NCI-H345 treated with DMSO at 0.1 percent for 48 hours (cell line): ENCODE results near the gene PNRC2.
"Not testable (repeated sequence)": the region's sequence is repeated elsewhere in the genome, so short reads cannot be mapped to it uniquely, and the experiment has no call there.

Source experiments
- DNase-seq: peaks from one replicate; lab custom pipeline; 2025; ENCODE audit not compliant: unreplicated experiment; lab: John Stamatoyannopoulos, UW

PNRC2 gene

DNA sequence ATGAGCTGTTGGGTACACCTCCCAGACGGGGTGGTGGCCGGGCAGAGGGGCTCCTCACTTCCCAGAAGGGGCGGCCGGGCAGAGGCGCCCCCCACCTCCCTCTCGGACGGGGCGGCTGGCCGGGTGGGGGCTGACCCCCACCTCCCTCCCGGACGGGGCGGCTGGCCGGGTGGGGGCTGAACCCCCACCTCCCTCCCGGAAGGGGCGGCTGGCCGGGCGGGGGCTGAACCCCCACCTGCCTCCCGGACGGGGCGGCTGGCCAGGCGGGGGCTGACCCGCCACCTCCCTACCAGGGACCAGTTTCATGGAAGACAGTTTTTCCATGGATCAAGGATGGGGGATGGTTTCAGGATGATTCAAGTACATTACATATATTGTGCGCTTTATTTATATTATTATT lies 27.4 kb downstream of the PNRC2 start:
- not testable (repeated sequence) for DNase-seq

DNA sequence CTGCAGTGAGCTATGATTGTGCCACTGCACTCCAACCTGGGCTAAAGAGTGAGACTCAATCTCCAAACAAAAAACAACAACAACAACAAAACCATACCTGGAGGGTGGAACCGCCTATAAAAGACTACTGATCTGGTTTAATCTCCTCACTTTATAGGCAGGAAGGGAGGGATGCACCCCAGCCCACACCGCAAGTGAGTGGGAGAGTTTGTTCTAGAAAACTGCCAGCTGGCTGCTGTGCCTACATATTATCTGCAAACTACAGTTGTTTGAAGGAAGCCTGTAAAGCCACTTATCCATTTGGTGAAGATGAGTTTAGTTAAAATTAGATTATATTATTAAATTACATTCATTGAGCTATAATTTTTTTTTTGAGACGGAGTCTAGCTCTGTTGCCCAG lies 29.6 kb downstream of the PNRC2 start:
- DNase-seq, result no peak

DNA sequence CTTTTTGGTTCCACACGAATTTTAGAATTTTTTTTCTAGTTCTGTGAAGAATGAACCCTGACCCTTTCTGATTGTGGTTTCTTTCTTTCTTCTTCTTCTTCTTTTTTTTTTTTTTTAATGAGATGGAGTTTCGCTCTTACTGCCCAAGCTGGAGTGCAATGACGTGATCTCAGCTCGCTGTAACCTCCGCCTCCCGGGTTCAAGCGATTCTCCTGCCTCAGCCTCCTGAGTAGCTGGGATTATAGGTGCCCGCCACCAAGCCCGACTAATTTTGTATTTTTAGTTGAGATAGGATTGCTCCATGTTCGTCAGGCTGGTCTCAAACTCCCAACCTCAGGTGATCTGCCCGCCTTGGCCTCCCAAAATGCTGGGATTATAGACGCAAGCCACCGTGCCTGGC lies 32.4 kb downstream of the PNRC2 start:
- not testable (repeated sequence) for DNase-seq

DNA sequence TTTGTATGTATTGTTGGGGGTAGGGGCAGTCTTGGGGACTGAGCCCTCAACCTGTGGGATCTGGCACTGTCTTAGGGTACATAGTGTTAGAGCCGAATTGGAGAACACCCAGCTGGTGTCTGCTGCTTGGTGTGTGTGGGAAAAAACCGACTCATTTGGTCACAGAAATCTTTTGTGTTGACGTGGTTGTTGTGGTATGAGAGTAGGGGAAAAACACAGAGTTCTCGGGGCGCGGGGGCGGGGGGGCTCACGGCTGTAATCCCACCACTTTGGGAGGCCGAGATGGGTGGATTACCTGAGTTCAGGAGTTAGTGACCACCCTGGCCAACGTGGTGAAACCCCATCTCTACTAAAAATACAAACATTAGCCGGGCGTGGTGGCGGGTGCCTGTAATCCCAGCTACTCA lies 35.8 kb downstream of the PNRC2 start:
- DNase-seq, result no peak

DNA sequence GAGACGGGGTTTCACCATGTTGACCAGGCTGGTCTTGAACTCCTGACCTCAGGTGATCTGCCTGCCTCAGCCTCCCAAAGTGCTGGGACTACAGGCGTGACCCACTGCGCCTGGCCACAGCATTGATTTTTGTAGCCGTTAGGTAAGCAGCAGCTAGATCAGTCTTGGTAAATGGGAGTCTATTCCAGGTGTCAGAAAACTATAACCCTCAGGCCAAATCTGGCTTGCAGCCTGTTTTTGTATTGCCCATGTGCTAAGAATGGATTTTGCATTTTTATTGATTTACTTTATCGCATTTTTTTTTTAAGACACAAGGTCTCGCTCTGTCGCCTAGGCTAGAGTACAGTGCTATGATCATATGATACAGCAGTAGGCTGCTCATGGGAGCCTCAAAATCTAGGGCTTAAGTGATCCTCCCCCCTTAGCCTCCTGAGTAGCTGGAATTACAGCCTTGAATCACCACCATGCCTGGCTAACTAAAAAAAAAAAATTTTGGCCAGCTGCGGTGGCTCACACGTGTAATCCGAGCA lies 37.1 kb downstream of the PNRC2 start:
- DNase-seq, result no peak

DNA sequence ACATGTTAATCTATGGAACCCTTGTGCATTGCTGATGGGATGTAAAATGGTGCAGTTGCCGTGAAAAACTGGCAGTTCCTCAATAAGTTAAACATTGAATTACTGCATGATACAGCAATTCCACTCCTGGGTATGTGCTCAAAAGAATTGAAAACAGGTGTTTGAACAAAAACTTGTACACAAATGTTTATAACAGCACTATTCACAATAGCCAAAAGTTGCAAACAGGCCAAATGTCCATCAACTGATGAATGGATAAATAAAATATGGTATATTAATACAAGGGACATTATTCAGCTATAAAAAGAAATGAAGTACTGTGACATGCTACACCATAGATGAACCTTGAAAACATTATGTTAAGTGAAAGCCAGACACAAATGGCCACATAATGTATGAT lies 38.2 kb downstream of the PNRC2 start:
- no peak for DNase-seq

DNA sequence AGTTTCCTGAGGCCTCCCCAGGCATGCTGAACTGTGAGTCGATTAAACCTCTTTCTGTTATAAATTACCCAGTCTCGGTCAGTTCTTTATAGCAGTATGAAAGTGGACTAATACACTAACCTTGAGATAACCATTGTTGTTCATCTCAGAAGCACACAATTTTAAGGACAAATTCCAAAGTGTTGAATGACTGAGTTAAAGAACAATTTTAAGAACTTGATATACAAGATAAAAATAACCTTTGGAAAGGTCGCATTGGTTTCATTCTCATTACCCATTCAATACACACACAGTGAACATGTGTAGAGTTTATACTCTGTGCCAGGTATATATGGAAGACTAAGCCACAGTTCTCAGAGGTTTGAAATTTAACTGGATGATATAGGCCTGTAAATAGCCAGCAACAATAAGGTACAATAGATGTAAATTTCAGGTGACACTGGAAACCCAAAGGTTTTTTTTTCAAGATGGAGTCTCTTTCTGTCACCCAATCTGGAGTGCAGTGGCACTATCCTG lies 39.6 kb downstream of the PNRC2 start:
- no peak for DNase-seq

DNA sequence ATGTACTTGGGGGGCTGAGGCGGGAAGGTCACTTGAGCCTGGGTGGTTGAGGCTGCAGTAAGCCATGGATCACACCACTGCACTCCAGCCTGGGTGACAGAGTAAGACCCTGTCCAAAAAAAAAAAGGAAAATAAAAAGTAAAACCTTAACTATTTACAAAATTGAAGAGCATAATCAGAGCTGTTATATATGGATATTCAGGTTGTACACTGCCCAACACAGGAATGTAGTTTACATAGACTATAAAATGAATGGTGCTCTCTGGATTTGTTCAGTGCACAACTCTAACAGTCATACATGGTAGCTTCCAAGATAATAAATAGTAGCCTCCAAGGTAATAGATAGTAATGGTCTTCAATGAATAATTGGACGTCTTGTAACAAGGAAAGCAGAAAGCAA lies 43.1 kb downstream of the PNRC2 start:
- no peak for DNase-seq

DNA sequence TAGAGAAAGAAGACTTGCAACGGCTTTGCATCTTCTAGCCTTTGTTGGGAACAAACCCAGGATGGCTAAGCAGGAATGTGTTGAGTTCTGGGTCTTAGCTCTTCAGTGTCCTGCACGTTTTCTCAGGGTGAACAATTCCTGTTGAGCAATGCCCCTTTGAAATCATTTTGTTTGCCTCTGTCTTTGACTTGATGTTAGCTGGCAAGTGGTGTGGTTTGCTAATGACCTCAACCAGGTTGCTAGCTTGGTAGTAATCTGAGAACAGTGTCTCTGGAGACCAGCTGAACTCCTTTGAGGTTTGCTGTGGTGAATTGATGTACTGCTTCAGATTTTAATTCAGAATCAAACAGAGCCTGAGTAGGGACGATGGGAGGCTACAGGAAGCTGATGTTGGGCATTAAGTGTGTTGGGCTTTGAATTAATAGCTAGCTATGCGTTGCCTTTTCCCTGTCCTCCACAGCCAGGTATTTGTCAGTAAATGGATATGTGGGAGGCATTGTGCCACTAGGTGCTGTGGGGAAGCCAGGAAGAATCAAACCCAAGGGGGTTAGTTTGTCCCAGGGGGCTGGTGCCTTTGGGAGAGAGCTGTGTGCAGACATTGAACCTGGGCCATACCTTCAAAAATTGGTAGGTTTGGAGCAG lies 43.8 kb downstream of the PNRC2 start:
- no peak for DNase-seq

DNA sequence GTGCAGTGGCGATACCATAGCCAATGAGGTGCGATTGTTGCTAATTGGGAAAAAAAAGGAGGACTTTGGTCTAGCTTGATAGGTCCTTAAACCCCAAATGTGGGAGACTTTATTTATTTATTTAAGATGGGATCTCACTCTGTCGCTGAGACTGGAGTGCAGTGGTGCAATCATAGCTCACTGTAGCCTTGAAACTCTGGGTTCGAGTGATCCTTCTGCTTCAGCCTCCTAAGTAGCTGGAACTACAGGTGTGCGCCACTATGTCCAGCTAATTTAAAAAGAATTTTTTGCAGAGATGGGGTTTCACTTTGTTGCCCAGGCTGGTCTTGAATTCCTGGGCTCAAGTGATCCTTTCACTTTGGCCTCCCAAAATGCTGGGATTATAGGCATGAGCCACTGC lies 44.5 kb downstream of the PNRC2 start:
- no peak for DNase-seq

DNA sequence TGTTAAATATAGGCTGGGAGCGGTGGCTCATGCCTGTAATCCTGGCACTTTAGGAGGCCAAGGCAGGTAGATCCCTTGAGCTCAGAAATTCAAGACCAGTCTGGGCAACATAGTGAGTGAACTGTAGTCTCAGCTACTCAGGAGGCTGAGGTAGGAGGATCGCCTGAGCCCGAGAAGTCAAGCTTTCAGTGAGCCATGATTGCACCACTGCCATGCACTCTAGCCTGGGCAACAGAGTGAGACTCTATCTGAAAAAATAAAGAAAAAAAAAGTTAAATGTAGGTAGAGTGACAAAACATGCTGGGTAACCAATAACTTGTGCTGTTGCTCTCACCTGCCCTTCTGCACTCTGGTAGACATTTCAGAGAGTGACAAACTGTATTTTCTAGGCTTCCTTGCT lies 45.5 kb downstream of the PNRC2 start:
- DNase-seq, result no peak

DNA sequence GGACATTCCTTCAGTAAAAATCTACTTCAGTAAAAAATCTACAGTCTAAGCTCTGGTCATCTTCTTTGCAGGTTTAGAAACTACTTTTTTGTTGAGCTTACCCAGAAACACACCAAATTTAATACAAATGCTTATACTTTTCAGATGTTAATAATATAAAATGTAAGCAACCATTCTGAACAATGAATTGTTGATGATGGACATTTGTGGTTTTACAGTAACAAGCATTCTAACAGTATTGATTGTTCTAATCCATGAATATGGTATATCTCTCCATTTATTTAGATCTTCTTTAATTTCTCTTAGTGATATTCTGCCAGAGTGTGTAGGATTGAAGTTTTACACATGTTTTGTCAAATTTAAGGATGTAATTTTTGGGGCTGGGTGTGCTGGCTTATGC lies 47.5 kb downstream of the PNRC2 start:
- DNase-seq, result no peak

DNA sequence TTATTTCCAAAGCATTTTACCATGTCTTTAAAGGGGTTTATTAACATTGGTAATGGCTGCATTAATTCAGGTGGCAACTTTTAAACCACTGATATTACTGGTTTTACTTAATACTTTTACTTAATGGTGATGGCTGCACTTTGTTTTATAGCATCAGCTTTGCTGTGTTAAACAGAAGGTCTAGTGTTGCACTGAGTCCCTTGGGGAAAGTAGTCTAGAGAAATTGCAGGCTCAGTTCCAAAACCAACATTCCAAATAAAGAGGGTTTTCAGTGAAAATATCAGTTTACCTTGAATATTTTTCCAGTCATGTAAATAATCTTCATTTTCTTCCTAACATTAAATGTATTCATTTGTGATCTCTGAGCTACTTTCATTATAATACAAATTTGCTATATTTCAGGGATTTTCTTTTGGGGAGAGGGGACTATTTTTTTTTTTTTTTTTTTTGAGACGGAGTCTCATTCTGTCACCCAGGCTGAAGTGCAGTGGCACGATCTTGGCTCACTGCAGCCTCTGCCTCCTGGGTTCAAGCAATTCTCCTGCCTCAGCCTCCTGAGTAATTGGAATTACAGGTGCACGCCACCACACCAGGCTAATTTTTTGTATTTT lies 49.1 kb downstream of the PNRC2 start:
- not testable (repeated sequence) for DNase-seq

DNA sequence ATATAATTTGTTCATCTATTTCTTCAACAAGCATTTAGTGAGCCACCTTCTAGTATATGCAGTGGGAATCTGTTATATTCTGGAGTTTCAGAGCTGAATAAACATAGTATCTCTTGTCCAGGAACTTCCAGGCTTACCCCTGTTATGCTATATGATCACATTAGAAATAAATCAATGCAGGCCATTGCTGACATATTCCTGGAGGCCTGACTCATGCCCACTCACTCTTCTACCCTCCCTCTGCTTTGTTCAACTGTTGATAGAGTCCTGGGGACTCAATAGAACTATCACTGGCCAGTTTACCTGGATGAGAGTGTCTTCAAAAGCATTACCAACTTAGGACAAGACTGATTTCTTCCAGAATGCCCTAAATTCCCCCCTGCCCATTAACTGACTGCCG lies 49.8 kb downstream of the PNRC2 start:
- DNase-seq, result no peak

DNA sequence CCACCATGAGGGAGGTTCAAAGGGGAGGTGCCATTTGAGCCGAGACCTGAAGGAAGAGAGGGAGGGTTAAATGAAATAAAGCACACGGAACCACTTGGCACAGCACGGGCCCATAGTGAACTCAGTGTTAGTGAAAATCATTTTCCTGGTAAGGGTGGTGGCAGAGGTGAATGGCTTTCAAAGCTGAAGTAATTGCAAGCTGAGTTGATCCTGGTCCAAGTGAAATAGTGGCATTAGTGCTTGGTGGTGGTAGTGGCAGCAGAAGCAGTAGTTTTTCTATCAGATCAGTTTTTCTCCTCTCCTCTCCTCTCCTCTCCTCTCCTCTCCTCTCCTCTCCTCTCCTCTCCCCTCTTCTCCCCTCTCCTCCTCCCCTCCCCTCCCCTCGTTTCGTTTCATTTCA lies 51.0 kb downstream of the PNRC2 start:
- no peak for DNase-seq

DNA sequence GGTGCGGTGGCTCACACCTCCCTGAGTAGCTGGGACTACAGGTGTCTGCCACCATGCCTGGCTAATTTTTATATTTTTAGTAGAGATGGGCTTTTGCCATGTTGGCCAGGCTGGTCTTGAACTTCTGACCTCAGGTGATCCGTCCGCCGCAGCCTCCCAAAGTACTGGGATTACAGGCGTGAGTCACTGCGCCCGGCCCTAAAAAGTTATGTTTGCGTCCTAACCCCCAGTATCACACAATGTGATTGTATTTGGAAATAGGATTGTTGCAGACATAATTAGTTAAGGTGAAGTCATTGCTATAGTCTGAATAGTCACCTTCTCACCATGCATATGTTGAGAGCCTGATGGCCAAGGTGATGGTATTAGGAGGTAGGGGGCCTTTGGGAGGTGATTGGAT lies 53.2 kb downstream of the PNRC2 start:
- not testable (repeated sequence) for DNase-seq
